Stimulated activated CD4-positive, alpha-beta T cell treated with anti-CD3 and anti-CD28 coated beads, Interleukin-1b, Interleukin-23, amount 100 ng/mL, for 24 hours (primary cell): Measurements from ENCODE around the gene ALDH3B1.

Source experiments
- DNase-seq, 4 experiments: peaks; one replicate each; pipeline ENCODE4 v3.0.0-alpha.2; 2020; ENCODE audit warnings: low read depth in 4 of 4, low spot score in 1 of 4

Gene ALDH3B1

DNA sequence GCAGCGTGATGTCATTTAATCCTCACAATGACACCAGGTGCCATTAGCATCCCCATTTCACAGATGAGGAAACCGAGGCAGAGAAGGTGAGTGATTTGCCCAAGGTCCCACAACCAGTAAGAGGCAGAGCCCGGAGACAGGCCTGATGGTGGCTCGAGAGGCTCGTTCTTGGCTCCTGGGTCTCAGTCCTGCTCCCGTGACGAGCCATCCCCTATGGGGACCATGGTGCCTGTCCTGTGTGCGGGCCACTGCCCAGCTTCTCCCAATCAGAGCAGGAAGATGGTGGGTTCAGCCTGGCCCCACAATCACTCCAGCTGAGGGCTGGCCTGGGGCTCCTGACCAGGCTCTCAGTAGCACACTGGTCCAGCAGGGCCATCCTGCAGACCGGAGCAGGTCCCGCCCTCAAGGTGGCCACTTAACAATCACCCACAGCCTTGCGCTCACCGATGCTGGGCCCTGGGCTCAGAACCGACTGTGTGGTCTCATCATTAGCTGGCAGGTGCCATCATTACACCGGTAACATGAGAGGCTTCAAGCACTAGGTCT, 3.6 kb downstream of the ALDH3B1 start:
- DNase-seq = no peak

DNA sequence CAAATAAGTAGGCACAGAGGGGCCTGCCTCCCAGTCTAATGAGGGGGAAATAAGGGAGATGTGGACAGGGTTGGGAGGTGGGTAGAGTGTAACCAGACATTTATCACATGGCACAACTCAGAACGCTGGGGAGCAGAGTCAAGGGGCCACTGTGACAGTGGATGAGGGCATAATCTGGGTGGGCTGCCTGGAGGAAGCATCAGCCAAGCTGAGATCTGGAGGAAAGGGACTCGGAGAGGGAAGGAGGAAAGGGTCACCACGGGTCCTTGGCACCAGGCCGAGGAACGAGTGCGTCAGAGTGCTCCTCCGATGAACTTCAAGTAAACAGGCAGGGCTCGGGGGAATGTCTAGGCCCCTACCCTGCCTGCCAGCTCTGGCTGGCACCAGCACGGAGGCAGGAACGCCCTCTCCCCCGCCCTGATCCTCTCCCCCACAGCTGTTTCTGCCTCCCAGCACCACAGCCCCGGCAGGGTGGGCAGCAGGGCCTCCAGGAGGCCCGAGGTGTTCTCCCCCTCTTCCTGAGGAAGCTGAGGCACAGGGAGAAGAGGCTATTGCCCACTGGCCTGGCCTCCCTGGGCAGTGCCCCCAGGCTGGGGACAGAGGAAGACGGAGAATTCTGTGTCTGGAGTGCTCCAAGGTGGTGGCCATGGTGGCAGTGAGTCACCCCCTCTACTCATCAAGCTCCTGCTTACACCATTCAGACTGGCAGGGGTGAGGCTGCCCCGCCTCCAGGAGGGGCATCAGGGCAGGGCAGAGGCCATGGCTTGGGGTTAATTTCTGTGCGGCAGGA, 4.2 kb downstream of the ALDH3B1 start:
- DNase-seq = no peak

DNA sequence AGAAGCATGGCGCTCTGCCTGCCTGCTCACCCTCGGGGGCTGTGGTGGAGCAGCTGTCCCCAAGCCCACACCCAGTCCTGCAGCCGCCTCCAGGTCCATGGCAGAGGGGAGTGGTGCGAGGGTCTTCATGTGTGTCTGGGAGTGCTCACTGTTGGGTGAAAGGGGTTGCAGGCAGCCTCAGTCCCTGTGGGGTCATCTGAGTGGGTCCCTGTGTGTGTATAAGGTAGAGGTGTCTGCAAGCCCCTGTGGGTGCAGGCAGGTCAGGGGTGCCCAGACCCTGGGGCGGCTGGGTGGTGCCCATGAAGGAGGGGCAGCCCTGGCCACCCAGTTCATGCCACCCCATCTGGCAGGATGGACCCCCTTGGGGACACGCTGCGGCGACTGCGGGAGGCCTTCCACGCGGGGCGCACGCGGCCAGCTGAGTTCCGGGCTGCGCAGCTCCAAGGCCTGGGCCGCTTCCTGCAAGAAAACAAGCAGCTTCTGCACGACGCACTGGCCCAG, 4.9 kb downstream of the ALDH3B1 start:
- DNase-seq = no peak

DNA sequence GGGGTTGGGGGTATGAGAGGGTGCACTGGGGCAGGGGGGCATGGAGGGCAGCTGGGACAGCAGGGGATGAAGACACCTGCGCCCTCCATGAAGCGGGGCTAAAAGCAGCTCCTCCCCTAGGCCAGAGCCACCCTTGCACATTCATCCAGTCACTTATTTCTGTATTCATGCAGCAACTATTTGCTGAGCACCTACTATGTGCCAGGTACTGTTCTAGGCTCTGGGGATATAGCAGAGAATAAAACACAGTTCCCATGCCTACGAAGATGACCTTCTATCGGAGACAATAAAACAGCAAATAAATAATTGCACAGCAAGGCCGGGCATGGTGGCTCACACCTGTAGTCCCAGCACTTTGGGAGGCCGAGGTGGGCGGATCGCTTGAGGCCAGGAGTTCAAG, 5.3 kb downstream of the ALDH3B1 start:
- no peak for DNase-seq

DNA sequence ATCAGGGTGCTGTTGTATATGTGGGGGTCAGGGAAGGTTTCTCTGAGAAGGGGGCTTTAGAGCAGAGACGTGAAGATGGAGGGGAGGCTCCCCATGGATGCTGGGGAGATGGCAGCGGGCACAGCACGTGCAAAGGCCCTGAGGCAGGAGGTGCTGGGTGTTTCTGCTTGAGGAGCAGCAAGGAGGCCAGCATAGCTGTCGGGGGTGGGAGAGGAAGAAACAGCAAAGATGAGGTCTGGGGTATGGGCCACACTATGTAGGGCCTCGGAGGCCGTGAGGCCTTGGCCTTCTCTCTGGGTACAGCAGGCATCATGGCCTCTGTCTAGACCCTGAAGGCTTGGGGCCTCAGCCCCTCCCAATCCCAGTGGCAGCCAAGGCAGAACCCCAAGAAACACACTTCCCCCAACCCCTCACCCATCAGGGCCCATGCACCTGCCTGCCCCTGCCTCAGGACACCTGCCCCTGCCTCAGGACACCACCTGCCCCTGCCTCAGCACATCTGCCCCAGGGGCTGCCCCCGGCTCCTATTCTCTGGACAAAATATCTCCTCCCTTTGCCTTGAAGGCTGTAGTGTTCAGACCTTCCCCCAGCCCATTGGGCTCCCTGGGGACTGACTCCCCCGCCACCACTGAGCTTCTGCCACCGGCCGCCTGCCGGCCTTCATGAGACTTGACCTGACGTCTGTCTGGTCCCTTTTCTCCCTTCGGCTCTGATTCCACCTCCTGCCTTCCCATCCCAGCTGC, 6.2 kb downstream of the ALDH3B1 start:
- DNase-seq = no peak

DNA sequence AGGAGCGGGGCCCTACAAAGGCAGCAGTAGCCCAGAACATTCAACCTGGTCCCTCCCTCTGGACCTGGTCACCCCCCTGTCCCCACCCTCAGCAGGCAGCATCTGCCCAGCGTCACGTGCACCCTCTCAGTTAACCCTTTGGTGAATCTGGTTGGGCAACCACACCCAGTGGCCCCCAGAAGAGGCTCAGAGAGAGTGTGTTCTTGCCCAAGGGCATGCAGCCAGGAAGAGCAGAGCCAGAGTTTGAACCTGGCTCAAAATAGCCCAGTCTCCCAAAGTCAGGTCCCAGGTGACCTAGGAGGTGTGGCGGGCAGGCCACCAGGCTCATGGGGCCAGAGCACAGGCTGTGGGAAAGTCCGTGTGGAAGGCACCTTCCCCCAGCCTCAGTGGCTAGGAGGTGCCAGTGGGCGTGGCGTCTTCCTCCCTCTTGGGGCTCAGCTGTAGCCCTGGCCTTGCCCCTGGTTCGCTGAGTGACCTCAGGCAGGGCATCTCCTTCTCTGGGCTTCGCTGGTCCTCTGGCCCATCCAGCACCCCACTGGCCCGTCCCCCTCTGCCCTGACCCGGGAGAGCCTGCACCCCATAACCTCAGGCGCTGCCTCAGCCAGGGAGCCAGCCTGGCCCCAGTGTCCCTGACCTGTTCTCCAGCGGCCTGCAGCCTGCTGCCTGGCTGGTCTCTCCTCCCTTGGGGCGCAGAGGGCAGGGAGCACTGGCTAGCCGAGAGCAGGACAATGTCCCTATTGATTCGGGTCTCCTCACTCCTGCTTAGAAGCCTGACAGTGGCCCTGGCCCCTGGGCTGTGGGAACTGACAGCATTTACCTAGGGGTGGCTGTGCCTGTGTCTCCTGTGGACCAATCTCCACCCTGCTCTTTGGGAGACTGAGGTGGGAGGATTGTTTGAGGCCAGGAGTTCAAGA, 7.0 kb downstream of the ALDH3B1 start:
- DNase-seq = no peak

DNA sequence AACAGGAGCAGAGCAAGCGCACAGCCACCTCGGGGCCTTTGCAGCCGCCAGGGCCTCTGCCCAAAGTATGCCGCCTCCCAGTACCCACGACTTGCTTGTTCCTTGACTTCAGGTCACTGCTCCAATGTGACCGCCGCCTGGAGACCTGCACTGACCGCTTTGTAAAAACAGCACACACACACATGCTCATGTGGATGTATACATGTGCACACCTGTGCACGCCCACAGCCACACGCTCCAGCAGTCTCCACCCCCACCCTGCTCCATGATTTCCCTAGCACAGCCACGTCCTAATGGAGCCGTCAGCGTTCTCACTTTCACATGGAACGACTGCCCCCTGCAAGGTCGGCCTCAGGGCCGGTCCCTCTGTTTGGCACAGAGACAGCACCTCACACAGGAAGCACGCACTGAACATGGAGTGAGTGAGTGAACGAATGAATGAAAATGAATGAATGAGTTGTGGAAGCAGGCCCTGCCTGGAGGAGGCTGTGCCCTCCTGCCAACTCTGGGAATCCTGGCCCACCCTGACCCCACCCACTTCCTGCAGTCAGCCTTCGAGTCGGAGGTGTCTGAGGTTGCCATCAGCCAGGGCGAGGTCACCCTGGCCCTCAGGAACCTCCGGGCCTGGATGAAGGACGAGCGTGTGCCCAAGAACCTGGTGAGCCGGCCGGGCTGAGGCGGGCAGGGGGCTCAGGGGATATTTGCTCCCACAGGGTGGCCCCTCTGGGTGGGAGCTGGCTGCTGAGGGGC, 8.0 kb downstream of the ALDH3B1 start:
- no peak for DNase-seq

DNA sequence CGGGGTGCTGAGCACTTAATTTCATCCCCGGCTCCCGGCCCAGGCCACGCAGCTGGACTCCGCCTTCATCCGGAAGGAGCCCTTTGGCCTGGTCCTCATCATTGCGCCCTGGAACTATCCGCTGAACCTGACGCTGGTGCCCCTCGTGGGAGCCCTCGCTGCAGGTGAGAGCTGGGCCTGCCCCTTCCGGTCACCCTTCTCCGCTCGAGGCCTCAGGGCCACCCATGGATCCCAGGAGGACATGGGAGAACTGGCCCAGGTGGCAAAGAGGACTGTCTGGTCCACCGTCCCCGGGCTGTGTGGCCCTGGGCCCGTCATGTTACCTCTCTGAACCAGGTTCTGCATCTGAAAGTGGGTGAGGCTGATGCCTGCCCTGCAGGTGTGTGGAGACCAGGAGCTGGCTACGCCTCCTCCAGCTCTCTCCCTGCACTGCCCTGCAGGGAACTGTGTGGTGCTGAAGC, 8.6 kb downstream of the ALDH3B1 start:
- no peak for DNase-seq

DNA sequence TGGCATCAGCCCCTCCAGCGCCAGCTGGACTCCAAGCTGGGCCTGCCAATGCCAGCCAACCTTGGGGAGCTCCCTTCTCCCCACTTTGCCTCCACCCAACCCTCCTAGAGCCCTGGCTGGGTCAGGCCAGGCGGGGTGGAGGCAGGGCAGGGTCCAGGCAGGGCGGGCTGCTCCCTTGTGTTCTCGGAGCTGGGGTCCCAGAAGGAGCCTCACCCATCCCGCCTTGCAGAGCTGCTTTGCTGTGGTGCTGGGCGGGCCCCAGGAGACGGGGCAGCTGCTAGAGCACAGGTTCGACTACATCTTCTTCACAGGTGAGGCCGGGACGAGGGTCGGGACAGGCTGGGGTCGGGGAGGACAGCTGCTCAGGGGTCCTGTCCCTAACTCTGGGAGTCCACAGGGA, 9.4 kb downstream of the ALDH3B1 start:
- no peak for DNase-seq

DNA sequence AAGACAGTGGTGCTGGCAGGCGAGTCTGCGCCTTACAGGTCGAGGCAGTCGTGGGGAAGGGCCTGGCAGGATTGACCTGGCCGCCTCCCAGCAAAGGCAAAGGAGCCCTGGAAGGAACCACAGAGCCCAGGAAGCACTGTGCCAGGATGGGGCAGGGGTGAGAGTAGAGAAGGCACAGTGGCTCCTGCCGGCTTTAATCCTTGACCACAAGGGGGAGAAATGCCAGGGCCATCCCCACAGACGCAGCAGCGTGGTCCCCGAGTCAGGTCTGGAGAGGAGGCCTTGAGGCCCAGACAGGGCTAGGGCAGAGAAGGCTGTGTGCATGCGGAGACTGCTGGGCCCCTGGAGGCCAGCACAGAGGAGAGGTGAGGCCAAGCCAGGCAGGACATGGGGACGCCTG, 10.4 kb downstream of the ALDH3B1 start:
- no peak for DNase-seq

DNA sequence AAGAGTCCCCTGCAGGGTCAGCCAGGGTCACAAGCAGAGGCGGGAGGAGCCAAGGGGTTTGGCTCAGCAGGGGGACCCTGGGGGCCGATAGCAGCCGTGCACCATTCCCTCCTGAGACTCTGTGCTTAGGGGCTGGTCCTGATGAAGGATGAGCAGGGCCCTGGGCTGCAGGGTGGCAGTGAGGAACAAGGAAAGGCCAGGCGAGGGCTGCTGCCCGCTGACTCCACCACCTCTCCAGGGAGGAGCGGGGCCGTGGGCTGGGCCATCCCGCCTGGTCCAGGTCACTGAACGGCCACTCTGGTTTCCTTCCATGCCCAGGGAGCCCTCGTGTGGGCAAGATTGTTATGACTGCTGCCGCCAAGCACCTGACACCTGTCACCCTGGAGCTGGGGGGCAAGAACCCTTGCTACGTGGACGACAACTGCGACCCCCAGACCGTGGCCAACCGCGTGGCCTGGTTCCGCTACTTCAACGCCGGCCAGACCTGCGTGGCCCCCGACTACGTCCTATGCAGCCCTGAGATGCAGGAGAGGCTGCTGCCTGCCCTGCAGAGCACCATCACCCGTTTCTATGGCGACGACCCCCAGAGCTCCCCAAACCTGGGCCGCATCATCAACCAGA, 11.2 kb downstream of the ALDH3B1 start:
- DNase-seq = no peak

DNA sequence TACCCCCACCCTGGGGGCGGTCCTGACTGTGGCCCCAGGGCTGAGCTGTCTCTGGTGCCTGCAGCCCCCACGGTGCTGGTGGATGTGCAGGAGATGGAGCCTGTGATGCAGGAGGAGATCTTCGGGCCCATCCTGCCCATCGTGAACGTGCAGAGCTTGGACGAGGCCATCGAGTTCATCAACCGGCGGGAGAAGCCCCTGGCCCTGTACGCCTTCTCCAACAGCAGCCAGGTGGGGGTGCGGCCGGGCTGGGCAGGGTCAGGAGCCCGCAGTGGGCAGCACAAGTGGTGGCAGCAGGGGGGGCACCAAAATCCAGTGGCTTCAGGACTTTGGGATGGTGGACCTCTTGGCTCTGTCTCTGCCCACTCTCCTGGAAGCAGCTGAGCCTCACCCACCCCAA, 12.4 kb downstream of the ALDH3B1 start:
- no peak for DNase-seq

DNA sequence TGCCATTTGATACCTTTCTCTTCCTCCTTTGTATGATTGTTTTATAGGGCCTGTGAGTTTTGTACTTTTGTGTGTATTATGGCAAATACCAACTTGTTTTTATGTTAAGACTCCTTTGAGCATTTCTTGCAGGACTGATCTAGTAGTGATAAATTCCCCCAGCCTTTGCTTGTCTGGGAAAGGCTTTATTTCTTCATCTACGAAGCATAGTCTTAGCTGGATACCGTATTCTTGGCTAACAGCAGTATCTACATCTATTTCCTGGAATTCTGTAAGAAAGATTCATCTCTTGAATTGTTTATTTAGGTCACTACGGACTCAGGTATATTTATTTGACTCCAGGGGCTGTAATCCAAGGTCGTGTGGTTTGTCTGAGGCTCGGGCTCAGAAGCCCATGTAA, 14.4 kb downstream of the ALDH3B1 start:
- DNase-seq = no peak

DNA sequence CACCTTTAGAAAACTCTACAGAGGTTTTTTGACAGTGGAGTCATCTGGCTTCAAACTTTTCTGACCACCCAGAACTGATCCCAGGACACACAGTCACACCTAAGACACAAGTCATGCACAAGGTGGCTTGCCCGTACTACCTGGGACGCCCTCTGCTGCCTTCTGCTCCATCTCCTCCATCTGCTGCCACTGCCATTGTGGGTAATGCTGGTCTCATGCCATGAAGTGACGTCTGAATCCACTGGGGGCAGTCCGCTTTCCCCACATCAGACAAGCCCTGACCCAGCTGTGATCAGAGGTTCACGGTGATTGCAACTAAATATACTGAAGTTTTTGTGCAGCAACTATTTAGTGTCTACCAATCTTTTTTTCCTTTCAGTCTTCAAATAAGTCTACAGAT, 14.9 kb downstream of the ALDH3B1 start:
- DNase-seq = no peak

DNA sequence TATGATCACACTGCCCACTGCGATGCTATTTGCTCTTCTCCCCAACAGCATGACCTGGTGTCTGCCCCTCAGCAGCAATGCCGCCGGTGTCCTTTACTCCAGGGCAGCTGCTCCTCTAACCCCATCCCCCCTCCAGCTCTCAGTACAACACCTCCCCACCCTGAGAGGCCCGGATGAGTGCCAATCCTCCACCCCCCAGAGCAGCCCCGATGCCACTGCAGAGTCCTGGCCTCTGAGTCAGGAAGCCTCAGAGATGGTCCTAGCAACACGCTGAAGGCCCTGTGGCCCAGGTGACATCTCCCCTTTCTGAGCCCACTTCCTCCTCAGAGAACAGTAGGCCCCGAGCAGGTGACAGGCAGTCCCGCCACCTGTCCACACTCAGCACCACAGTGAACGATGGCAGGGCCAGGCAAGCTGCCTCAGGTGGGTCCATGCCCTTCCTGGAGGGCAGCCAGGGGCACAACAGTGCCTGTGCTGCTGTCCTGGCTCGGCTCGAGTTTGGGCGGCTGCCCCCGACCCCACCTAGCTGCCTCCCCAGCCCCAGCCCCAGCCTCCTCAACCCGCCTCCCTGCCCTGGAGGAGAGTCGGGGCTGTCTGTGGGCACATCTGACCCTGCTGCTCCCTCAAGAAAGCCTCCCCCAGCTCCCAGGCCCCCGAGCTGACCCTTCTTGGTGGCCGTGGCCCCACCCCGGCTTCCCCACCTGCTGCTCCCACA, 16.4 kb downstream of the ALDH3B1 start:
- DNase-seq = no peak

DNA sequence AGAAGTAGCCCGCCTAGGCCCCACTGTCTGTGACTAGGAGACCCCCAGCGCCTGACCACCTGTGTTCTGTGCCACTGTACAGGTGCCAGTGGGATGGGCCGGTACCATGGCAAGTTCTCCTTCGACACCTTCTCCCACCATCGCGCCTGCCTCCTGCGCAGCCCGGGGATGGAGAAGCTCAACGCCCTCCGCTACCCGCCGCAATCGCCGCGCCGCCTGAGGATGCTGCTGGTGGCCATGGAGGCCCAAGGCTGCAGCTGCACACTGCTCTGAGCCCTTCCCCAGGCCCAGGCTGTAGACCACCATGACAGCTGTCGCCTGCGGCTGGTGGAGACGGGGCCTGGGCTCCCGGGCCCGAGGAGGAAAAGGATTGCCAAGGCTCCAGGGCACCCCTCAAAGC, 17.5 kb downstream of the ALDH3B1 start:
- no peak for DNase-seq

DNA sequence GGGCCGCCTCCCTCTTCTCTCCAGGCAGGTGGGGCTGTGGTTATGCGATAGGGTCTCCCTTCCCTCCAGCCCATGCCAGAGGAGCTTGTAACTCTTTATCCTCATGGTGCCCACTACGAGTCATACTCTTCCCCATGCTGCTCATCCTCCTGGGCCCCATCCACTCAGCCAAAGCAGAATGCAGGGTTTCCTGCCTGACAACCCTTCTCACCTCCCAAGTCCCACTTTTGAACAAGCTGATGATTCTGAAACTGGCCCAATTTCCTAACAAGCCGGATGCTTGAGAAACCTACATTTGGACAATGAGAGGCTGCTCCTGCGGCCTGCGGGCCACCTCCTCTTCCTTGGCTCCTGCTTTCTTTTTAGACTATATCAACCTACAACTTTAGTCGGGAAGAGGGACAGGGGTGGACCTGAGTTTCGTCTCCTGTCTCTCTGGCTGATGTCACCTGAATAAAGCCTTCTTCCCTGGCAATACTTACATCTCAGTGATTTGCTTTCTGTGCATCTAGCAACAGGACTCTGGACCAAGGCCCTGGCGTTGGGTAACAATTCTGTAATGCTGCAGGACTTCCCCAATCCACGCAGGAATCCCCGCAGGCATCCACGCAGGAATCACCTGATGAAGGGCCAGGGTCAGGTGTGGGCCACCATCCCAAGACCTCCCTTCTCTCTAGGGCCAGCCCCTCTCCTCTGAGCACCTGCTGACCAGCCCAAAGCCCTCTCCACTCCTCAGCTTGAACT, 18.8 kb downstream of the ALDH3B1 start:
- DNase-seq = no peak

DNA sequence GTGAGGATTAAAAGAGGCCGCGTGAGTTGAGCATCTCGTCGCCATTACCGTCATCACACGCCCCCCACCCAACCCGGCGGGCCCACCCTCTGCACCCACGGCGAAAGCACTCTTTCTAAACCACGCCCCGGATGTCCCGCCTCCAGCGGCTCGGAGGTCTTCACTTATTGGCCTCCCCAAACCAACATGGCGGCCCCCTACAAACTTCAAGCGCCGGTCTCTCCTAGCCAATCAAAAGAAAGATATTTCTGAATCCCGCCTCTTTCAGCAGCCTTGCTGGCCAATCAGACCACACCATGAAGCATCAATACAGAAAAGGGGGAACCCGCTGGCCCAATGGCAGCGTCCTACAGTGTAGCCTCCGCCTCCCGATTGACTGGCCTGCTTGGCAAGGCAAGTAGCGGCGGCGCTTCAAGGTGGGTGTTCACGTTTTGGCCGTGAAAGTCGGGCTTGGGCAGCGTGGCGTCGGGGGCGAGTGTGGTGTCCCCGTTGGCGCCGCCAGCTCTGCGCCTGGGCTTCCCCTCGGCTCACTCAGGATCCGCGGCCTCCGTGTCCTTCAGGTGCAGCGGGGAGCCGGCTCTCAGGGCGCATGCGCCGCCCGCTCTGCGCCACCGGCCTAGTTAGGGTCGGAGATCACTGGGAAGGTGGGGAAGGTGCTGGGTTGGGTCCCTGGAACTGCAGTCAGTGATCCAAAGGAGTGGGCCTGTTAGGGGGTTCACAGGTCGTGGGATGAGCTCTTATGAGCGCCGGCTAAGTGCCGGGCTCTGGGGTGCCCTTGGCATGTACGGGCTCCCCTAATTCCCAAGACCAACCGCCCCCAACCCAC, 20.4 kb downstream of the ALDH3B1 start, which contains the start of gene NDUFS8:
TSS of gene NDUFS8 (plus strand) at position 364 of the 826 bp plus-strand sequence. CDS start 1,471 bp downstream, outside the sequence.
- peak; percentile 91 to 97 (median 96) for DNase-seq
